ENCODE measurements around the gene SMYD3. TPM values are rescaled to one million over a fixed set of nuclear protein-coding genes. Genes with fewer than 3 reads are reported as not detected.

Gene SMYD3
- total RNA-seq, 2 experiments from 2014 or later: 21.3 to 21.4 TPM

GRCh38 chr1:246178717-246179311 is 328.3 kb downstream of the SMYD3 start:
- CTCF ChIA-PET: no interaction called here
- no peaks in the 10 kb centered on the region for H3K9me3 Mint-ChIP-seq
- intact Hi-C loops (cut with micrococcal nuclease): no loop called here
- DNase-seq: no peak
- peaks cover 20% of the 10 kb centered on the region for H3K36me3 Mint-ChIP-seq (ENCODE audit: low read depth)
- no peak overlapping the region for H3K27ac Mint-ChIP-seq
- no peaks in the 10 kb centered on the region for H3K4me1 Mint-ChIP-seq (ENCODE audit: low read depth)
- H3K4me3 Mint-ChIP-seq: no peak overlapping the region
- no peaks in the 10 kb centered on the region for H3K27me3 Mint-ChIP-seq (ENCODE audit: low read depth)

GRCh38 chr1:246176126-246177024 is 330.7 kb downstream of the SMYD3 start:
- CTCF ChIA-PET: interaction anchor here (0.6 kb wide), 1 partner anchor 483 kb away, joined by 4 read pairs; no protein-coding TSS in a partner anchor
- DNase-seq: no peak
- no peak overlapping the region for H3K4me3 Mint-ChIP-seq
- intact Hi-C loops (cut with micrococcal nuclease): no loop called here
- H3K27ac Mint-ChIP-seq: no peak overlapping the region
- H3K27me3 Mint-ChIP-seq (ENCODE audit: low read depth): no peaks in the 10 kb centered on the region
- H3K36me3 Mint-ChIP-seq (ENCODE audit: low read depth): peaks cover 20% of the 10 kb centered on the region
- H3K4me1 Mint-ChIP-seq (ENCODE audit: low read depth): no peaks in the 10 kb centered on the region
- H3K9me3 Mint-ChIP-seq: no peaks in the 10 kb centered on the region

GRCh38 chr1:246170574-246171261 is 336.4 kb downstream of the SMYD3 start:
- intact Hi-C loops (cut with micrococcal nuclease): no loop called here
- Mint-ChIP-seq H3K9me3 (no peaks in the 10 kb centered on the region), H3K4me1 (ENCODE audit: low read depth) (no peaks in the 10 kb centered on the region), H3K4me3 (no peak overlapping the region), H3K27me3 (ENCODE audit: low read depth) (no peaks in the 10 kb centered on the region), H3K36me3 (ENCODE audit: low read depth) (no peaks in the 10 kb centered on the region), H3K27ac (no peak overlapping the region)
- CTCF ChIA-PET: no interaction called here
- DNase-seq: no peak

- H3K9me3 Mint-ChIP-seq: no peaks in the 10 kb centered on the region
- H3K4me1 Mint-ChIP-seq (ENCODE audit: low read depth): no peaks in the 10 kb centered on the region
- CTCF ChIA-PET: no interaction called here
- H3K27me3 Mint-ChIP-seq (ENCODE audit: low read depth): no peaks in the 10 kb centered on the region
- no peak overlapping the region for H3K4me3 Mint-ChIP-seq
- peaks cover 5% of the 10 kb centered on the region for H3K36me3 Mint-ChIP-seq (ENCODE audit: low read depth)
- DNase-seq: no peak
- intact Hi-C loops (cut with micrococcal nuclease): no loop called here
- no peak overlapping the region for H3K27ac Mint-ChIP-seq
Observed at GRCh38 chr1:246169486-246169885, 337.6 kb downstream of the SMYD3 start.

- H3K36me3 Mint-ChIP-seq (ENCODE audit: low read depth): peaks cover 5% of the 10 kb centered on the region
- no peak for DNase-seq
- no peak overlapping the region for H3K27ac Mint-ChIP-seq
- H3K4me3 Mint-ChIP-seq: no peak overlapping the region
- CTCF ChIA-PET: no interaction called here
- H3K9me3 Mint-ChIP-seq: no peaks in the 10 kb centered on the region
- intact Hi-C loops (cut with micrococcal nuclease): no loop called here
- no peaks in the 10 kb centered on the region for H3K4me1 Mint-ChIP-seq (ENCODE audit: low read depth)
- H3K27me3 Mint-ChIP-seq (ENCODE audit: low read depth): no peaks in the 10 kb centered on the region
Observed at GRCh38 chr1:246169019-246169418, 338.1 kb downstream of the SMYD3 start.

GRCh38 chr1:246166841-246167240 is 340.2 kb downstream of the SMYD3 start:
- intact Hi-C loops (cut with micrococcal nuclease): no loop called here
- Mint-ChIP-seq H3K27me3 (ENCODE audit: low read depth) (no peaks in the 10 kb centered on the region), H3K4me3 (no peak overlapping the region), H3K4me1 (ENCODE audit: low read depth) (no peaks in the 10 kb centered on the region), H3K27ac (no peak overlapping the region), H3K9me3 (no peaks in the 10 kb centered on the region), H3K36me3 (ENCODE audit: low read depth) (peaks cover 5% of the 10 kb centered on the region)
- no peak for DNase-seq
- CTCF ChIA-PET: no interaction called here

DNA sequence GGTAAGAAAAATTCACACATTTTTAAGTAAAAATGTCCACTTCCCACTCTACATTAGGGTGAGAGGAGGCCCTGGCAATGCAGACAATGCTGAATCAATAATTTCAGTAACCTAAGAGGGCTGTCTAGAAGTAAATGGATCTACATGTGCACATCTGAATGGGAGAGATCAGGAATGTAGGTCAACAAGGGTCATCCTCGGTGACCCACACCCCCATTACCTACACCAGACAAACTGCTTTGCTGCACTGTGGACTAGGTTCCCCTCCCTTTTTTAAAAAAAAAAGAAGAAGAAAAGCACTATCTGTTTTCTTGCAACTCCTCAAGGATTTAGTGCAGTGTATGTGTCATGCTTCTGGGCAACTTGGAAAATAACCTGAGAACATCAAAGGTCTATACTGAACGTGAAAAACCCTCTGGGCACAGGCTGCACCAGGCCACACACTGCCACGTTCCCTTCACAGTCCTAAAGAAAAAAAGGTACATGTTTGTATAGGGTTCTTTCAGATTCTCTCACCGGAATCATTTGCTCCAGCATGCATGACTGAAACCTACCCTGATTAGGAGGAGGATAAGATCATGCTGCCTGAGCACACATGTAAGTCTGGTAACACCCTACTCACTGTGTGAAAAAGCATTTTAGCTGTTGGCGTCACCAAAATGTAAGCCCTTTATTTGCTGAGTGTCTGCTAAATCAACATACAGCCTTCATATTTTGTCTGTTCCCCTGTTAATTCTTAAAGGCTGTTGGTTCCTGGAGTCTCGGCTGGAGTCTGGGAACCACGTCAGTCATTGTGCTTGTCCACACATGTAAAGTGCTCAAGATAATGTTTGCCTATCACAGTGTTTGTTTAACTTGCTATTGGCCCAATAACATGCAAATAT is 341.0 kb downstream of the SMYD3 start:
- Mint-ChIP-seq H3K27me3 (ENCODE audit: low read depth) (no peaks in the 10 kb centered on the region), H3K4me3 (no peak overlapping the region), H3K36me3 (ENCODE audit: low read depth) (peaks cover 5% of the 10 kb centered on the region), H3K9me3 (no peaks in the 10 kb centered on the region), H3K27ac (no peak overlapping the region), H3K4me1 (ENCODE audit: low read depth) (no peaks in the 10 kb centered on the region)
- CTCF ChIA-PET: no interaction called here
- no peak for DNase-seq
- intact Hi-C loops (cut with micrococcal nuclease): no loop called here

DNA sequence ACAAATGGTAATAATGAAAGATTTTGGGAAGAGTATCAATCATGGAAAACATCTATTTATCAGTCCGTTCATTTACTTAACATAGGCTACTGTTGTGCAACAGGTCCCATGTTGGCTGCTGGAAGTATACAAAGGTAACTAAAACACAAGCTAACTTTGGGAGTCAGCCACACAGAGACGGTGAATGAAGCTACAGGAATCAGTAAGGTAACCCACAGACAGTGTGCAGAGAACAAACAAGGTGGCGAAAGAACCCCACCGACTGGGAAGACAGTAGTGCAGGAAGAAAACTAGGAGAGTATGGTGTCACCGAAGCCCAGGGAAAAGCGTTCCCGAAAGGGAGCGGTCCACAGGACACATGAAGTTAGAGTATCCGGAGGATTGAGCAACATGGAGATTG is 342.3 kb downstream of the SMYD3 start:
- H3K27ac Mint-ChIP-seq: no peak overlapping the region
- no peaks in the 10 kb centered on the region for H3K27me3 Mint-ChIP-seq (ENCODE audit: low read depth)
- H3K4me3 Mint-ChIP-seq: no peak overlapping the region
- no peaks in the 10 kb centered on the region for H3K4me1 Mint-ChIP-seq (ENCODE audit: low read depth)
- no peaks in the 10 kb centered on the region for H3K9me3 Mint-ChIP-seq
- DNase-seq: no peak
- peaks cover 5% of the 10 kb centered on the region for H3K36me3 Mint-ChIP-seq (ENCODE audit: low read depth)
- CTCF ChIA-PET: no interaction called here
- intact Hi-C loops (cut with micrococcal nuclease): no loop called here

DNA sequence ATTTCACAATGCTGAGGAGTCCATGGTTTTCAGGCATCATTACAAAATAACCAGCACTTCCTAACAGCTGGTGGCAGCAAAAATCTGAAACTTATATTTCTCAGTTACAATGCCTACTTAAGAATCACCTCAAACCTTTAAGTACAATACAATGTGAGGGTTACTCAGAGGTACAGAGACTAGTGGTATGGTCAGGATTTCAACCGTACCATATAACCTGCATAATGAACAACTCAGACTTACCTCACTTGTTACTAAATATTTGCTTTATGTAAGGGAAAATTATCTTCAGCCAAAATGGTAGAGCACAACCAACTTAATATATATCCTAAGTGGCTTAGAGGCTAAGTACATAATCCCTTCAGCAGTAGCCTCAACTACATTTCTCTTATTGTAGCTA is 344.5 kb downstream of the SMYD3 start:
- no peak for DNase-seq
- H3K4me1 Mint-ChIP-seq (ENCODE audit: low read depth): no peaks in the 10 kb centered on the region
- H3K27me3 Mint-ChIP-seq (ENCODE audit: low read depth): no peaks in the 10 kb centered on the region
- H3K36me3 Mint-ChIP-seq (ENCODE audit: low read depth): peaks cover 5% of the 10 kb centered on the region
- no peaks in the 10 kb centered on the region for H3K9me3 Mint-ChIP-seq
- CTCF ChIA-PET: interaction anchor here (0.5 kb wide), 1 partner anchor 24 kb away, joined by 3 read pairs; no protein-coding TSS in a partner anchor
- no peak overlapping the region for H3K27ac Mint-ChIP-seq
- no peak overlapping the region for H3K4me3 Mint-ChIP-seq
- intact Hi-C loops (cut with micrococcal nuclease): no loop called here

- no peak overlapping the region for H3K27ac Mint-ChIP-seq
- H3K4me3 Mint-ChIP-seq: no peak overlapping the region
- intact Hi-C loops (cut with micrococcal nuclease): no loop called here
- no peaks in the 10 kb centered on the region for H3K4me1 Mint-ChIP-seq (ENCODE audit: low read depth)
- no peak for DNase-seq
- peaks cover 5% of the 10 kb centered on the region for H3K36me3 Mint-ChIP-seq (ENCODE audit: low read depth)
- CTCF ChIA-PET: no interaction called here
- no peaks in the 10 kb centered on the region for H3K9me3 Mint-ChIP-seq
- no peaks in the 10 kb centered on the region for H3K27me3 Mint-ChIP-seq (ENCODE audit: low read depth)
Observed at GRCh38 chr1:246161626-246162025, 345.5 kb downstream of the SMYD3 start.

DNA sequence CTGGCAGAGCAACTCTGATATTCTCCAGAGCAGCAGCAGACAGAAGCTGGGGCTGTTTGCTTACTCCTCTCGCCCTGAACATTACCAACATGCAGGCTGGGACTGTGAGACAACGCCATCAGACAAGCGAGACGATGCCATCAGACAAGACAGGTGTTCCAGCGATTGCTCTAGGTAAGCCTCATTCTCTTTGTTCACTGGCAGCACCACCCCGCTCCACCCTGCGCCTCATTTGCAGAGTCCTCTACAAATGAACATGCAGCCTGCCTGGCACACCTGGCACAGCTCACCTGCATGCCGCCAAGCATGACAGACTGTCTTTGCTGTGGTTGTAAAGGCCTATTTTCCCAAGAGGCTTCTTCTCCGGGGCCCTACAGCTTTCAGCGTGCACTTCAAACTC is 346.2 kb downstream of the SMYD3 start:
- CTCF ChIA-PET: no interaction called here
- Mint-ChIP-seq H3K27ac (no peak overlapping the region), H3K9me3 (no peaks in the 10 kb centered on the region), H3K4me1 (ENCODE audit: low read depth) (no peaks in the 10 kb centered on the region), H3K27me3 (ENCODE audit: low read depth) (no peaks in the 10 kb centered on the region), H3K4me3 (no peak overlapping the region), H3K36me3 (ENCODE audit: low read depth) (peaks cover 6% of the 10 kb centered on the region)
- intact Hi-C loops (cut with micrococcal nuclease): no loop called here
- no peak for DNase-seq

- CTCF ChIA-PET: no interaction called here
- Mint-ChIP-seq H3K4me3 (no peak overlapping the region), H3K27ac (no peak overlapping the region), H3K9me3 (no peaks in the 10 kb centered on the region), H3K36me3 (ENCODE audit: low read depth) (peaks cover 6% of the 10 kb centered on the region), H3K27me3 (ENCODE audit: low read depth) (no peaks in the 10 kb centered on the region), H3K4me1 (ENCODE audit: low read depth) (no peaks in the 10 kb centered on the region)
- intact Hi-C loops (cut with micrococcal nuclease): no loop called here
- no peak for DNase-seq
Observed at GRCh38 chr1:246160374-246160773, 346.7 kb downstream of the SMYD3 start.

Data from activated naive CD4-positive, alpha-beta T cell treated with anti-CD3 and anti-CD28 coated beads for 36 hours (primary cell).